ENCODE results near the gene TDRD5.

Gene TDRD5, protein sequence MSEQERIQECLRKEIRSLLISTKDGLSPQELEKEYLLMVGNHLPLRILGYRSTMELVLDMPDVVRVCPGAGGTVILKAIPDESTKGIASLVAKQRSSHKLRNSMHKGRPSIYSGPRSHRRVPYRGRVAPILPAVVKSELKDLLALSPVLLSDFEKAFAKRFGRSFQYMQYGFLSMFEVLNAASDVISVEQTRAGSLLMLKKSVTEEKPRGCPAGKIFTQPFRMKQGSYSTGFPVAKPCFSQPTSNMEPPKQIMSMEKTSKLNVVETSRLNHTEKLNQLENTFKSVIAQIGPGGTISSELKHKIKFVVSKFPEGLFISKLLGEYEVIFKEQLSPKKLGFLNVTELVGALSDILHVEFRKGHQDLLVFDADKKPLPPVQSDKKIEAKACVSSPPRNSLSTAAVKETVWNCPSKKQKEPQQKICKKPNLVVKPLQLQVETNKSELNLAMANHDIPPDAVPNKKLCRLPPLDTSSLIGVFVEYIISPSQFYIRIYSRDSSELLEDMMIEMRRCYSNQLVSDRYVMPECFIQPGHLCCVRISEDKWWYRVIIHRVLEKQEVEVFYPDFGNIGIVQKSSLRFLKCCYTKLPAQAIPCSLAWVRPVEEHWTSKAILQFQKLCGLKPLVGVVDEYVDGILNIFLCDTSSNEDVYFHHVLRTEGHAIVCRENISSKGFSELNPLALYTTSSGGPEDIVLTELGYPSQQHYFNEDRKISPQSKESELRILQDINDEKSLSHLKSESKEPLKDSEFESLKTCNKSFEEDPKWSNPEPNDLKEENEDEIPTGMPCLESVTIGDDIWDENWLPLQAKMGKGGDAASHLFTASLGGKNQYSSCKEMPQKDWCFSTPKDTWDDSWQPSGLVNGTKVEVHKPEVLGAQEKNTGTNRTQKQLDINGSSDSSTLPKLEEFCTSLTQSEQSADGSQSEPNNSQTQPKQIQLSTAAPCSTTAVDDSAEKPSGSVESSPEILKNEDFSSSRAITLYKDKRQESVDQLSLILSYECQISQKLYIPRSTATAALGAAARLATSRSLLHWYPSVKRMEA

DNA sequence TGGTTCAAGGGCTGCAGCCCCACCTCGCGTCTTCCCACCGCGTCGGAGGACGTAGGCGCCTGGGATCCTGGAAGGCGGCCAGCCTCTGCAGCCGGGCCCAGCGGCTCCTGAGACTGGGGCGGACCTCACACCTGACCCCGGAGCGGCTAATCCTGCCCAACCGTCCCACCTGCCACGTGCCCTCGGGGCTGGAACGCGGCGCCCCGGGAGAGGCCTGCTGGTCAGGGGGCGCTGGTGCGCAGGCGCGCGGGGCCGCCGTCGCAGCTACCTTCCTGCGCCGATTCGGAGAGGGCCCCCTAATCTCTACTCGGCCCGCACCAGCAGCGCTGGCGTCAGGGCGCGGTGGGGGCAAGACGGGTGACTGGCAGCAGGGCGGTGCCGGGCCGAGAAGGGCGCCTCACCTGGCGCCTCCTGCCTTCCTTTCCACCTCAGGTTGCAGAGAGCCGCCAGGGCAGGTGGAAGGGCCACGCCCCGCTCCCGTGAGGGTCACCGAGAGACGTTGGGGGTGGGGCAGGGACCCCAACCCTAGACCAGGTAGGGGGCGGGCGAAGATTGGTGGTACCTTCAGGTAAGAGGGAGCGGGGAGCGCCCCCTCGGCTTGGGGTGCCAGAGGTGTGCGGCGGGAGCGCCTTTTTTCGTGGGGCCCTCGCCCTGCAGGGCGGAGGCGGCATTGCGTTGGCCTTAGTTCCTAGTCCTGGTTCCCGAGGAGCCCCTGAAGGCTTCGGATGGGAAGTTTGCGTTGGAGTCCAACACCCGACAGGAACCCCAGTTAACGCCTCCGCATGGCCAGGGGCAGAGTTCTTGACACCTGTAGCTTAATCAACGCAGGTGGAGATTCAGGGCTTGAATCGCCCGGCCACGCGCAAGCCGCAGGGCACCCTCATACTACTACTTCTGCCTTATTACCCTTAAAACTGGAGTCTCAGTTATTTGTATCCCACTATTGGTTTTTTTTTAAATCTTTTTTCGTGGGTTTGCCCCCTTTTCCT, at the start of gene TDRD5:
TSS of gene TDRD5 (plus strand) at position 241 of the 989 bp plus-strand sequence. CDS start 784 bp downstream, outside the sequence.
- DNase-seq: no peak

- DNase-seq: no peak
Measured at GRCh38 chr1:179545321-179545720, 46.3 kb upstream of the TDRD5 start.

GRCh38 chr1:179547021-179547535, 44.6 kb upstream of the TDRD5 start:
- no peak for DNase-seq

- no peak for DNase-seq
Measured at GRCh38 chr1:179548666-179549367, 42.8 kb upstream of the TDRD5 start.

DNA sequence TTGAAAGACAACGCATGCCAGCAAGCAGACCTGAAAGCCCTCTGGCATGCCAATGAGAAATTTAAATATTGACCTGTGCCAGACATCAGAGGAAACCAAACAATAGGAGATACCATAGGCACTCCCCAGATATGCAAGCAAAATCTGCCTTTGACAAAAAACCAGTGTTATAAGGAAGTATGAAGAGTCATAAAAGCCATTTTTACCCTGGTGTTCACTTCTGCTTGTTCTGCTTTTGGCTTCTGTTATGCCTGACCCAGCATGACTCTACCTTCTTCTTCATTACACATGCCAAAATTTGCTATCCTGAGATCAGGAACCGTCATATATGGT, 42.3 kb upstream of the TDRD5 start:
- no peak for DNase-seq

DNA sequence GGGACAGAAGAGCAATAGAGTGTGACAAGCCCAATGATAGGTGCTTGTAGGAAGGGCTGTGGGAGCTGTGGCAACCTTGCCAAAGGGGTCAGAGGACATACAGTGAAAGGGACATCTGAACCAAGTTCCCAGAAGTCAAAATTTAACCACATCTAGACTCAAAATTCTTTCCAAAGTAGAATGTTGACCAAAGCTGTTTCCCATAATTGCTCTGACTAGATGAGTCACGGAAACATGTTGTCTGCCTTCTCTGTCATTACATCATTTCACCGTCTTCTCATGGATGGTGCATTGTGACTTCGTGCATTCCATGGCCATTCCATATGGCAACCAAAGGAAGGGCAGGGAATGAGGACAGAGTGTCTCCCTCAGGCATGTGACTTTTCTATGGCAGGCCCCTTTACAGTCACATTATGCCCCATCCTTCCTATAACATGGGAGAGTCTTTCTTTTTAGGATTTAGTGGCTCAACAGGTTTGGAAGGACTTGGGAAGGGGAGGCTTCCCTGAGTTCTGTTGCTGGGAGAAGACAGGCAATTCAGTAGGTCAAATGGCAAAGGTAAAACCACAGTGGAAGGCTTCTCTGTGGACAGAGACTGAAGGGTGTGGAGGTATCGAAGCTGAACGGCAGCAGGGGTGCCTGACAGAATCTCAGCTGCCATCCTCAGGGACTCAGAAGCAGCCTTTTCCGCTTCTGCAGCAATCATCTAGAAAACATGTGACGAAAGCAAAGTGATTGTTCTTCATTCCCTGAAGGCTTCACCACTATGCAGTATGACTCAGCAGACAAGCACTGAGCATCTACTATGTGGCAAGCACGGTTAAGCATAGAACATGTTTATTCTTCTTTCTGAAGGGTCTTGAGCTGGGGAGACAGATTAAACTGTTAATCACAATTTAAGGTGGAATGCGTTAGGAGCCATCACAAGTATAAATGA, 40.6 kb upstream of the TDRD5 start:
- DNase-seq: no peak

DNA sequence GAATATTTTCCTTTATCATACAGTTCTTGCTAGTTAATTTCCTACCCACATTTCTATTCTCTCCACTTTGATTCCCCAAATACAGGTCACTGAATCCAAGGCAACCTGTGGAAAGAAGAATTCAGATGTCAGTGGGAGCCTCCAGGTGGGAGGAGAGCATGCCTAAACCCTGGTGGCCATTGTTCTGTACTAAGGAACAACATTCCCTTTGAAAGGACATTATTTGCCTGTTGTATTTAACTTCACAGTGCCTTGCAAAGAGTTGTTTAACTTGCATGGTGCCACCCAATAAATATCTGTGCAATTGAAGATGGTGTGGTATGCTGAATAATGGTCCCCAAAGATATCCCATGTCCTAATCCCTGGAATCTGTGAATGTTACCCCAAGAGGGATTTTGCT, 37.2 kb upstream of the TDRD5 start:
- no peak for DNase-seq

GRCh38 chr1:179558078-179558477, 33.6 kb upstream of the TDRD5 start:
- DNase-seq: no peak

GRCh38 chr1:179575497-179576314, 15.9 kb upstream of the TDRD5 start, which contains the start of gene NPHS2:
Gene NPHS2, minus strand, starts transcription at chr1:179575948. Its CDS starts 84 bp downstream, at chr1:179575864.
- no peak for DNase-seq

GRCh38 chr1:179576509-179576908, 15.1 kb upstream of the TDRD5 start:
- DNase-seq: no peak

- DNase-seq: no peak
Measured at GRCh38 chr1:179583771-179584320, 7.8 kb upstream of the TDRD5 start.

DNA sequence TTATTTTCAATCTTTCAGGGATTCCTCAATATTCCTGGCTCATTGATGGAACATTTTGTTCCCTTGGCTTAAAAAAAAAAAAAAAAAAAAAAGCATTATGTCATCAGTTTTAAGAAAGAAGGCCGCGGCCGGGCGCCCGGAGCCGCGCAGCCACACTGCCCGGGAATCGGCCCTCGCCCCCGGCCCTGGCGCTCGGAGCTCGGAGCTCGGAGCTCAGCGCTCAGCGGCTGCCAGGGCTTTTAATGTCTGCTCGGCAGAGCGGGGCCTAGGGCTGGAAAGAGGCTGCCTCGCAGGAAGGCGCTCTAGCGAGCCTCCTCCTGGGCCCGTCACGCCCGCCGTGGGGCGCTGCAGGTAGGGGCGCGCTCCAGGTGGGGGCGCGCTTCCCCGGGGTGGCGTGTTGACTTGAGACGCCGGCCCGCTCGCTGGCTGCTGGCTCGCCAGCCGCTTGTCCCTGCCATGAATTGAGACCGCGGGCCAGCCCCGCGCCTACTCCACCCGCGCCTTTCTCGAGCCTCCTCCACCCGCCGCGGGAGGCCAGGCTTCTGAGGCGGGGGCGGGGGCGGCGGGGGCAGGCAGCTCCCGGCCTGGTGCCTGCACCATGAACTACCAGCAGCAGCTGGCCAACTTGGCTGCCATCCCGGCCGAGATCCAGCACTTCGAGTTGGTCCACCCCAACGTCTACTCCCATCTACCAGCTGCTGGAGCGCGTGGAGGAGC, 5.4 kb upstream of the TDRD5 start:
- DNase-seq: no peak

DNA sequence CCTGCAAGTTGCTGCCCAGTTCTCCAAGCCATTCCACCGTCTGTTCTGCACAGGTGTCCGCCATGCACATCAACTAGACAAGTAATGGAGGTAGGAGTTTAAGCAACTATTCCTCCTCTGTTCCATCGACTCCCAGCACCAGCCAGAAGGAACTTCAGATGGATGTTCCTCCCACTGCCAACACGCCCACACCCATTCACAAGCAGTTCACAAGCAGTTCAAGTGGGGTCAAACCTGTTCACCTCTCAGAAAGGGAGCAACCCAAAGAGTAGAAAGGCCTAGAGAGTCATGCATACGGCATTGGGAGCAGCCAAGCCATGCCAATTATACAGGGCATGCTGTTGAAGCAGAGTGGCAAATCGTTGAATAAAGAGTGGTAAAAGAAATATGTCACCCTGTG, 4.3 kb upstream of the TDRD5 start:
- no peak for DNase-seq

DNA sequence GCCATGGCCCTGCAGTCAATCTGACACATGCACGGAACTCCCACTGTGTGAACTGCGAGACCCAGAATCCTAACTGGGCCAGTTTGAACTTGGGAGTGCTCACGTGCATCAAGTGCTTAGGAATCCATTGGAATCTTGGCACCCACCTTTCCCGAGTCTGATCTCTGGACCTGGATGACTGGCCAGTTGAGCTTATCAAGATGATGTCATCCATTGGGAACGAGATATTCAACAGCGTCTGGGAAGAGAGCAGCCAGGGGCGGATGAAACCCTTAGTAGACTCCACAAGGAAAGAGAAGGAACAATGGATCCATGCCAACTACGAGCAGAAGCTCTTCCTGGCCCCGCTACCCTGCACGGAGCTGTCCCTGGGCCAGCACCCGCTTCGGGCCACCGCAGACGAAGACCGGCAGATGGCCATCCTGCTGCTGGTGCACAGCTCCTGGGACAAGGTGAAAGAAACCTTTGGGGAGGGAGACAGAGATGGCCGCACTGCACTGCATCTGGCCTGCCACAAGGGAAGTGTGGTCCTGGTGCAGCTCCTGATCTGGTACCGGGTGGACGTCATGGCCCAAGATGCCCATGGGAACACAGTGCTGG, 3.1 kb upstream of the TDRD5 start:
- DNase-seq: no peak

DNA sequence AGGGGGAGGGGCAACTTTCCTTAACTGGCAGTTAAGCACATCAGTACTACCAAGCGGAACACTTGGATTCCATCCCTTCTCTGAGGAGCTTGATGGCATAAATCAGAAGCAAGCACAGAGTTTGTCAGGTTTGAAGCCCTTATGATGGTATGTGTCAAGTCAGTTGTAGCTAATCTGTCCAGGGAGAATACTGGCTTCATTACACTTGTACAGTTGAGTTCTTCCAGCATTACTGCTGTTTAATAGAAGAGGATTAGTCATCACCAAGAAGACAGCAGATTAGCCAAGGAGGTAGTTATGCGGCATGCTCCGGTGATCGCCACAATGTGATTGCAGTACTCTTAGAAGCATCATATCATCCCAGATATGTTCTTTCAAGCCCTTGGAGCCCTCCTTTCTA, 2.1 kb upstream of the TDRD5 start:
- no peak for DNase-seq

GRCh38 chr1:179590671-179591070, 961 bp upstream of the TDRD5 start:
- DNase-seq: no peak

DNA sequence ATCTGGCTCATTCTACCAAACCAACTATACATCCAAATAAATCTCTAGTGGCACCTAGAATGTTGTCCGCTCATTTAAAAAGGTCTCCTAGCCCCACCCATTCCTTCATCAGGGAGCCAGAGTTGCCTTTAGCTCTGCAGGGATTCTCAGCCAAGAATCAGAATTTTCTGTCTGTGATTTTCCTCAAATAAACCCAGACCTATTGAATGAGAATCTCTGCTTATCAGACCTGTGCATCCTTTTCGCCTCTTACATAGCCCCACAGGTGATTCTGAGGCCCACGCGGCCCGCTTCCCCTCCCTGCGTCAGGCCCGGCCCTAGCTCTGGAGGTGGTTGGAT, 410 bp upstream of the TDRD5 start:
- DNase-seq: no peak

DNA sequence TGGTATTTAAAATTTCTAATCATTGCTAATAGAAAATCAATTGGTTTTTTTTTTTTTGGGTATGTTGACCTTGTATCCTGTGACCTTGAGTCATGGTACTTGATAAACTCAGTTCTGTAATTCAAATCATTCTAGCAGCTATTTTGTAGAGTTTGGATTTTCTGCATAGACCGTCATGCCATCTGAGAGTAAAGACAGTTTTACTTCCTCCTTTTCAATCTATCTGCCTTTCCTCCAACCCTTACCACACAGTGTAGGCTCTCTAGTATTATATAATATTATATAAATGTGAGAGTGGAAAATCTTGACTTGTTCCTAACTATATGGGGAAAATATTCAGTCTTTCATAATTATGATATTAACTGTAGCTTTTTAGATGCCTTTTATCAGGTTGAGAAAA, 7.0 kb downstream of the TDRD5 start:
- no peak for DNase-seq
